Measurements from ENCODE around the gene SMAD7.

DNA sequence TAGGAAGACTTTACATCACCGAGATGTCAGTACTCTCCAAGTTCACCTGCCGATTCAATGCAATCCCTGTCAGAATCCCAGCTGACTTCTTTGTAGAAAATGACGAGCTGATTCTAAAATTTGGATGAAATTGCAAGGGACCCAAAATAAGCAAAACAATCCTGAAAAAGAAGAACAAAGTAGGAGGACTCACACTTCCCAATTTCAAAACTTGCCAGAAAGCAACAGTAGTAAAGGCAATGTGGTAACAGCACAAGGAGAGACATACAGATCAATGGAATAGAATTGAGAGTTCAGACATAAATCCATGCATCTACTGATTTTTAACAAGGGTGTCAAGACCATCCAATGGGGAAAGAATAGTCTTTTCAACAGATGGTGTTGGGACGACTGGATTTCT lies 52.2 kb downstream of the SMAD7 start:
- TF ChIP-seq CTCF (IDR thresholded peaks at IDR 0.05) = no peak
- no peak for TF ChIP-seq ZFX (IDR thresholded peaks at IDR 0.05; ENCODE audit: borderline replicate concordance)
